HepG2 (cell line): Measurements from ENCODE around the gene PCDHGB2. TPM values are rescaled to one million over a fixed set of nuclear protein-coding genes. Genes with fewer than 3 reads are reported as not detected.

Source experiments
- ARID2 ChIP-seq: sonication (generic); formaldehyde crosslinking; IDR thresholded peaks from 2 replicates; pipeline ENCODE4 v1.8.1; 2022; ENCODE audit warnings: mild to moderate bottlenecking, missing genetic modification reagents, borderline replicate concordance
- CEBPG ChIP-seq: IDR thresholded peaks from 2 replicates; pipeline ENCODE4 v1.6.1; 2016
- CERS6 ChIP-seq: sonication (generic); formaldehyde crosslinking; IDR thresholded peaks from 2 replicates; pipeline ENCODE4 v1.5.0; 2020; ENCODE audit warnings: missing genetic modification reagents
- DNMT3B ChIP-seq: conservative IDR thresholded peaks from 2 replicates; pipeline ENCODE4 v1.6.1; 2016; ENCODE audit warnings: missing biosample characterization, control low read depth
- FOSL2 ChIP-seq: sonication (generic); formaldehyde crosslinking; IDR thresholded peaks from 2 replicates; pipeline ENCODE4 v1.4.0; 2020; ENCODE audit warnings: missing genetic modification reagents
- HNRNPH1 ChIP-seq: fragments of 200-400 bp; formaldehyde crosslinking; optimal IDR thresholded peaks from 2 replicates; pipeline ENCODE3; 2017; ENCODE audit warnings: mild to moderate bottlenecking, low read depth, low read length
- JUNB ChIP-seq: sonication (generic); formaldehyde crosslinking; IDR thresholded peaks from 2 replicates; pipeline ENCODE4 v1.8.0; 2022; ENCODE audit warnings: missing genetic modification reagents, mild to moderate bottlenecking, borderline replicate concordance
- KLF9 ChIP-seq: IDR thresholded peaks from 2 replicates; pipeline ENCODE4 v1.6.1; 2016; ENCODE audit warnings: low read depth
- MNT ChIP-seq: fragments of 450-650 bp; IDR thresholded peaks from 2 replicates; pipeline ENCODE4 v1.6.1; 2016
- MZF1 ChIP-seq: sonication (generic); formaldehyde crosslinking; IDR thresholded peaks from 2 replicates; pipeline ENCODE4 v1.8.1; 2023; ENCODE audit warnings: mild to moderate bottlenecking, missing genetic modification reagents, borderline replicate concordance
- NR3C1 ChIP-seq: sonication (generic); formaldehyde crosslinking; IDR thresholded peaks from 2 replicates; pipeline ENCODE4 v1.4.0; 2020; ENCODE audit warnings: missing genetic modification reagents
- ONECUT2 ChIP-seq: sonication (generic); formaldehyde crosslinking; IDR thresholded peaks from 2 replicates; pipeline ENCODE4 v1.4.0; 2020; ENCODE audit warnings: missing genetic modification reagents
- PHF20 ChIP-seq: sonication (generic); formaldehyde crosslinking; IDR thresholded peaks from 2 replicates; pipeline ENCODE4 v1.5.0; 2020; ENCODE audit warnings: mild to moderate bottlenecking, missing genetic modification reagents
- PLRG1 ChIP-seq: fragments of 450-650 bp; conservative IDR thresholded peaks from 2 replicates; pipeline ENCODE4 v1.6.1; 2016
- YEATS2 ChIP-seq: sonication (generic); formaldehyde crosslinking; IDR thresholded peaks from 2 replicates; pipeline ENCODE4 v1.4.0; 2020; ENCODE audit warnings: missing genetic modification reagents, borderline replicate concordance
- ZBTB7B ChIP-seq: sonication (generic); formaldehyde crosslinking; IDR thresholded peaks from 2 replicates; pipeline ENCODE4 v1.4.0; 2020; ENCODE audit warnings: missing genetic modification reagents
- ZFAT ChIP-seq: sonication (generic); formaldehyde crosslinking; conservative IDR thresholded peaks from 2 replicates; pipeline ENCODE4 v1.8.1; 2023; ENCODE audit warnings: missing genetic modification reagents, inconsistent platforms
- ZFP36L2 ChIP-seq: sonication (generic); formaldehyde crosslinking; IDR thresholded peaks from 2 replicates; pipeline ENCODE4 v1.4.0; 2020; ENCODE audit warnings: missing genetic modification reagents
- ZKSCAN8 ChIP-seq: IDR thresholded peaks from 2 replicates; pipeline ENCODE4 v1.6.1; 2016; ENCODE audit warnings: borderline replicate concordance, missing genetic modification reagents, missing compliant biosample characterization
- ZNF101 ChIP-seq: sonication (generic); formaldehyde crosslinking; IDR thresholded peaks from 2 replicates; pipeline ENCODE4 v1.4.0; 2020; ENCODE audit warnings: mild to moderate bottlenecking, low read depth, missing genetic modification reagents, borderline replicate concordance
- ZNF225 ChIP-seq: sonication (generic); formaldehyde crosslinking; IDR thresholded peaks from 2 replicates; pipeline ENCODE4 v1.4.0; 2020; ENCODE audit warnings: mild to moderate bottlenecking, missing genetic modification reagents
- ZNF317 ChIP-seq: sonication (generic); formaldehyde crosslinking; IDR thresholded peaks from 2 replicates; pipeline ENCODE4 v1.5.0; 2020; ENCODE audit warnings: mild to moderate bottlenecking, missing genetic modification reagents
- ZNF34 ChIP-seq: sonication (generic); formaldehyde crosslinking; IDR thresholded peaks from 2 replicates; pipeline ENCODE4 v1.4.0; 2020; ENCODE audit warnings: mild to moderate bottlenecking, missing genetic modification reagents, borderline replicate concordance
- ZNF446 ChIP-seq: sonication (generic); formaldehyde crosslinking; IDR thresholded peaks from 2 replicates; pipeline ENCODE4 v1.5.0; 2020; ENCODE audit warnings: mild to moderate bottlenecking, missing genetic modification reagents
- ZNF615 ChIP-seq: sonication (generic); formaldehyde crosslinking; IDR thresholded peaks from 2 replicates; pipeline ENCODE4 v1.5.0; 2020; ENCODE audit warnings: mild to moderate bottlenecking, missing genetic modification reagents, borderline replicate concordance
- polyA plus RNA-seq, 8 experiments: library from polyadenylated mRNA; depleted of rRNA in 3 of 8; stranded (reverse) in 7 of 8; unstranded in 1 of 8; fragments of >200 nt; fragmentation: Illumina TruSeq in 4 of 8; extraction: Trizol in 4 of 8; gene quantifications; 2 replicates each; pipeline versions ENCODE4 v1.2.1 to v1.2.3, GENCODE V29; 2011 to 2016; ENCODE audit warnings: low read depth in 4 of 8, missing spikeins in 1 of 8, mixed read lengths in 1 of 8; ENCODE audit not compliant: insufficient read depth in 1 of 8
- total RNA-seq, 5 experiments: library from RNA; depleted of rRNA; stranded (reverse); fragments of >200 nt; fragmentation: Illumina TruSeq; extraction: Trizol; gene quantifications; 2 replicates each; pipeline ENCODE4 v1.2.3, GENCODE V29; 2016; ENCODE audit warnings: low read depth in 1 of 5

PCDHGB2 gene
- total and polyA plus RNA-seq, 2 of the 13 experiments (the other 11 are each of a cell fraction or from before 2014, with no cell fraction given): 0.64 to 0.82 TPM

- TF ChIP-seq PHF20 (CRISPR knock-in tag) (peak; percentile 78), CERS6 (CRISPR knock-in tag) (no peak), HNRNPH1 (no peak), ZNF446 (CRISPR knock-in tag) (no peak), ZFP36L2 (peak; percentile 24; the same call in 1 of the 2 replicates), MNT (no peak), DNMT3B (CRISPR knock-in tag) (peak; percentile 74; the same call in 1 of the 2 replicates), CEBPG (CRISPR knock-in tag) (0 out of 2 replicates have a peak, but pooled peaks have one; percentile 12), ARID2 (CRISPR knock-in tag) (0 out of 2 replicates have a peak, but pooled peaks have one; percentile 28), ZNF101 (CRISPR knock-in tag) (no peak), ZKSCAN8 (peak; percentile 60; the same call in 1 of the 2 replicates), NR3C1 (CRISPR knock-in tag) (no peak), ONECUT2 (no peak), ZNF615 (CRISPR knock-in tag) (0 out of 2 replicates have a peak, but pooled peaks have one; percentile 53), YEATS2 (CRISPR knock-in tag) (peak; percentile 88), MZF1 (CRISPR knock-in tag) (no peak), ZNF225 (CRISPR knock-in tag) (peak; percentile 67; the same call in 1 of the 2 replicates), ZFAT (CRISPR knock-in tag) (no peak), PLRG1 (no peak), JUNB (CRISPR knock-in tag) (no peak), FOSL2 (CRISPR knock-in tag) (peak; percentile 42), ZNF317 (peak; percentile 67), KLF9 (CRISPR knock-in tag) (peak; percentile 84), ZBTB7B (peak; percentile 49; the same call in 1 of the 2 replicates), ZNF34 (CRISPR knock-in tag) (no peak)
These were observed 39.3 kb upstream of the PCDHGB2 start, which contains the start of gene TAF7 (continued) for GRCh38 chr5:141320225-141321169.
